GM18951 (cell line): ENCODE measurements around the gene ATAD1.
"Not testable (repeated sequence)": the region's sequence is repeated elsewhere in the genome, so short reads cannot be mapped to it uniquely, and the experiment has no call there.

ENCODE experiments used
- POLR2A ChIP-seq: IDR thresholded peaks from 4 replicates; pipeline ENCODE4 v1.6.1; 2011; ENCODE audit warnings: mild to moderate bottlenecking; ENCODE audit not compliant: insufficient read length, insufficient read depth; ENCODE audit errors: extremely low read depth
- in situ Hi-C: fragments of 300-500 bp; cut with MboI; formaldehyde crosslinking; loops from one replicate; pipeline ENCODE4 v1.12.0; 2022; ENCODE audit warnings: low sequenced_read_pairs, mixed read lengths, inconsistent platforms; ENCODE audit not compliant: unreplicated experiment

The ATAD1 gene

DNA sequence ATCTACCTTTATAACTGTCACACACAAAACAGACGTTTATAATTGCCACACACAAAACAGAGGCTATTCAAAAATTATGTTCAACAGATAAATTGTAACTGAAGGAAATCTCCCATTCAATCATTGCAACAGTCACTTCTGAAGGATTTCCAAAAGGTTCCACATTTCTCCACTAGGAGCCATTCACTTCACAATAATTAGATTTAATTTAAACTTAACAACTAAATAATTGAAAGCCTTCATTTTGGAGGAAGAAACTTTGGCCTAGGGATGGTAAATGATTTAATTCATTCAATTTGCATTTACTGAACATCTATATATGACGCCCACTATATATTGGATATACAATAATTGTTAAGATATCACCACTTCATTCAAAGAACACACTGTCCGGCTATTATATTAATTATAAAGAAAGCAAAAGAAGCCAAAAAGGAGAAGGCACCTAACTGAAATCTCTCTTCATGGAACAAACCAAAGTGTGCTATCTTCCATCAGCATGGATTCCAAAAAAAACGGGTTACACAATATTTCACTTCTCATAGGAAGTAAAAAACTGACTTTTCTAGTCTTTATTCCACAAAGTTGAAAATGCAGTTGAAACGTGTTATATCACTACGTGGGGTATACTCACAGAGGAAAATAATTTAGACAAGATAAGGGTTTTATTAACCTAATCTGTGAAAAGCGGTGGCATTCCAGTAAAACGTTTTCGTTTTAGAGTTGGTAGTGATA lies 1.7 kb downstream of the ATAD1 start:
- no peak for TF ChIP-seq POLR2A
- in situ Hi-C loops = no loop called here

DNA sequence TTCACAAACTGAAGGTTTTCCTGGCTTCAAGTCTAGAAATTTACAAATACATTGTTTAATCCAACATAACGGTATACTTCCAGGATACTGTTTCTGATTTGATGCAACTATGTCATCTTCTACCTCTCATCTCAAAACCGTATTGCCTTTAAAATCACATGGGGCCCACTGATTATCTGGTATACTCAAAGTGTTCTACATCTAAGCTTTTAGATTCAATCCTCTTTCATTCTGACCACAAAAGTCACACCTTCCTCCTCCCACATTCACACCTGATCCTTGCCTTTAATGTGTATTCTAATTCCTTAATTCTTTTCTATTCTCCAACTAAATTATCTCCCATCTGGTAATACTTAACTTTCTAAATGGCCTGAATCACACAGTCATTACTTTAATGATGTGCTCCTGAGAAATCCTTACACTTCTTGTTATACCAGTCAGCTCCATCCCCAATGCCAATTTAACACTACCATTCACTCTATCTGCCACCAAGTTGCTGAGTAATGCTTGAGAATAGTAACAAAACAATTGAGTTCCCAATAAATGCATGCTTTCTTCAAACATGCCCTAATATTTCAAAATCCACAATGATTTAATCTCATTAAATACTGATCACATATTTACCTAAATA lies 13.0 kb downstream of the ATAD1 start:
- in situ Hi-C loops = no loop called here
- no peak for TF ChIP-seq POLR2A

DNA sequence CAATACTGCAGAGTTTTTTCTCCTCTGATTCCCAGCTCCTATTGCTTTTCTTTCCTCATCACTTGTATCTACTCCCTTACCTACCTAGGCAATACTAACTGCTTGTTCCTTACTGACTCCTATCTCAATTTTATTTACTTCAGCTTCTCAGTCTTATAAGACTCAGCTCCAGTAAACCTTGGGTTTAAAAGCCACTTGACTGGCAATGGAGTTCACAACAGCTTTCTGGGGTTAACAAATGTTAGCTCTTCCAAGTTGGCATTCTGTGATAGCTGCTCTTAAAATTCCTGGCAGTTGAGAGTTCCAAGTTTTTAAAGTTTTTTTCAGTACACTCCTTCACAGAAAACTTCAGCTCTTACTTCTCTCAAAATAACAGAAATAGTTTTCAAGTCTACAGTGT lies 14.2 kb downstream of the ATAD1 start:
- in situ Hi-C loops = no loop called here
- no peak for TF ChIP-seq POLR2A

DNA sequence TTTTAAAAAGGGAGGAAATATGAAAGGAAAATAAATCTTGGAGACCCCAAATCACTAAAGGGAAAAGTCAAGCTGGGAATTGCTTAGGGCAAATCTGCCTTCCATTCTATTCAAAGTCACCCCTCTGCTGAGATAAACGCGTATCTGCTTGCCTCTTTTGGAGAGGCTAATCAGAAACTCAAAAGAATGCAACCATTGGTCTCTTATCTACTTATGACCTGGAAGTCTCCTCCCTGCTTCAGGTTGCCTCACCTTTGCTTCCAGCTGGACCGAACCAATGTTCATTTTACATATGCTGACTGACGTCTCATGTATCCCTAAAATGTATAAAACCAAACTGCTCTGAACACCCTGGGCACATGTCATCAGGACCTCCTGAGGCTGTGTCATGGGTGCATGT lies 14.7 kb downstream of the ATAD1 start:
- no peak for TF ChIP-seq POLR2A

DNA sequence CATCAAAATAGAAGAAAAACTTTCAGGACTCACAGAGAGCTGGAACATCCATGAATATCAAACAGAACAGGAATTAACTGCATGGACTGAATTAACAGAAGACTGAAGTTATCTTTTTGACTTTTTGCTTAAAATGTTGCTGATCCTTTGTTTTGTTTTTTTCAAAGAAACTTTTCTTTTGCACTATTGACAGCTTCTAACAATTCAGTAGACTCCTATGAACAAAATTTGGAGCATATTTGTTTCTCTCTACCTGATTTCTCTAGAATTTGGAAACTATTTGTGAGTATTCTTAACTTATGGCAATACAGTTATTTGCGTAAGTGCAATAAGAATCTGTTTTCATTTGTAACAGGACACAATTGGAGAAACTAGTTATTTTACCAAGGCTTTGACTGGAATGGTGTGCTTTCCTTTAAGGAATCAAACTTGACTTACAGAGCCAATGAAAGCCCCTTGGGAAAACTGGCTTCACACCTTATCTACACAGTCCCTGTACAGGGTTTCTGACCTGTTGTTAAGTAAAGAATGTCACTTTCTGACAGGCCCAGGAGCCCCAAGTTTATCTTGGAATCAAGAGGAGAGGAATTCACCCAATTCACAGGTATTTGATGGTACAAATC lies 16.1 kb downstream of the ATAD1 start:
- in situ Hi-C loops = not testable (repeated sequence)

More for the DNA sequence above, 14.7 kb downstream of the ATAD1 start:
- in situ Hi-C loops = no loop called here

DNA sequence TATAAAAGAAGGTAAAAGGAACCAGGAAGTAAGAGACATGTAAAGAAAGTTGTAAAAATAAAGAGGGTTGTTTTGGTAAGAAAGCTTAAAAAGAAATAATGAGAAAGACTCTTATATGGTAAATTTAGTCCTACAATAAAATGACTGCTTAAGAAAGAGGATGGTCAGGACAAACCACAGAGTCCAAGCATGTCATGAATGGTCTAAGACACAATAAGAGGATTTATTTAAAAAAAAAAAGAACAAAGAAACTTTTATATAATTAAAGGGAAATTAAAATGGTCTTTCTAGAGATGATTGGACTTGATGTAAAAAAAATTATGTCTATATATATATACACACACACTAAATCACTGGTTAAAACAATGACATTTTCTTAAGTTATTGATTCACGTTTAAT lies 18.2 kb downstream of the ATAD1 start:
- no peak for TF ChIP-seq POLR2A
- in situ Hi-C loops = no loop called here

DNA sequence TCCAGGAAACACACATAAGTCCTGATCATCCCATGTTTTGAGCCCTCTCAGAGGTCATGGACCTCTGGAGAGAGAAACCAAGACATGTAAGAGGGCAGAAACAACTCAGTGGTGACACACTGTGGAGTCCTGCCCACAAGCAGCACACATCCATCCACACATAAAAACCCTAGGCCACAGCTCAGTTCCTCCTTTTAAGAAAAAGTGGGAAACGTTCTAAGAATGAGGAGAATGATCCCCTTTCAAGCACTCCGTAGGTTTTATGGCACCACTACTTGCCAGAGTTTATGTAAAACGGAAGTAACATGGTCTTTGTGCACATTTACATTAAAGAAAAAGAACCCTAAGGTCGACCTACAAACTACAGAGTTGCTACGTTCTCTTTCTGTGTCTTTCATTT lies 19.9 kb downstream of the ATAD1 start:
- TF ChIP-seq POLR2A = no peak
- in situ Hi-C loops = no loop called here

DNA sequence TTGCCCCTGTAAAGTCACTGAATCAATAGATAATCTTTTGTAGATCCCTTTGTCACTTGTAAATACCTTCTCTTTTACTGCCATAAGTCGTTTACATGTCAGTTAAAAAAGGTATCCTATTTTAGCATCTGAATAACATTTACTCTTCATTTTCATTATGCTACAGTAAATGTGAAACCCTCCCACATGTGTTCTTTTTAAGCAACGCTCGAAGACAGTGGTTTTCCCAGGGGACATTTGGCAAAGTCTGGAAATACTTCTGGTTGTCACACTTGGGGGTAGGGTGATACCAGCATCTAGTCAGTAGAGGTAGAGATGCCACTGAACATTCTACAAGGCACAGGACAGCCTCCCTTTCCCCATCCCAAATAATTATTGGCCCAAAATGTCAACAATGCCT lies 23.7 kb downstream of the ATAD1 start:
- TF ChIP-seq POLR2A = no peak
- in situ Hi-C loops = no loop called here

DNA sequence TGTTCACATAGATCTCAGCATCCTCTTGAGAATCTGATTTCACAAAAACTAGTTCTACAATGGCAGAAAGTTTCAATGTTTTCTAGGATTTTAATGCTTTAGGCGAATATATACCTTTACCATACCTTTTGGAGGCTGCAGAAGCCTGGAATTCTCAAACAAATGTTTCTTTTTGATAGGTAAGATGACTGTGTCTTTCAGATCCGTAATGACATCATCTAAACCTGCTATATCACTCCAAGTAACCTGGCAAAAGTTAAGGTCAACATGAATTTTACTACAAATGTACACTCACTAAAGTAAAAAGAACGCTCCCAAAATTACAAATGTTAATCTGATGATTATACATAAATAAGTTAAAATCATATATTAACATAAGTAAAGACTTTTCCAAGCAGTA lies 27.8 kb downstream of the ATAD1 start:
- no peak for TF ChIP-seq POLR2A
- in situ Hi-C loops = no loop called here

DNA sequence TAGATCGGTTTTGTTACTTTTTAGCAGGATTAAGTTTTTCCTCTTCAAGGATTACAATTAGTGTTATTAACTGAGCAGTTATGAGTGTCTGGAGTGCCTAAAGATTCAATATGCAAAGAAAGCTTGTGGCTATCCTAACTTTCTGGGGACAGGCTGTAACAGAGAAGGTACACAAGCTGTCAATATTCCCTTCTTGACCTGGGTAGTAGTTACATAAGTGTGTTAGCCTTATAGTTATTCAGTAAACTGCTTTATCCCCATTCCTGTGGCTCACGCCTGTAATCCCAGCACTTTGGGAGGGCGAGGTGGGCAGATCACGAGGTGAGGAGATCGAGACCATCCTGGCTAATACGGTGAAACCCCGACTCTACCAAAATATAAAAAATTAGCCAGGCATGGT lies 31.6 kb downstream of the ATAD1 start:
- TF ChIP-seq POLR2A = no peak
- in situ Hi-C loops = no loop called here

DNA sequence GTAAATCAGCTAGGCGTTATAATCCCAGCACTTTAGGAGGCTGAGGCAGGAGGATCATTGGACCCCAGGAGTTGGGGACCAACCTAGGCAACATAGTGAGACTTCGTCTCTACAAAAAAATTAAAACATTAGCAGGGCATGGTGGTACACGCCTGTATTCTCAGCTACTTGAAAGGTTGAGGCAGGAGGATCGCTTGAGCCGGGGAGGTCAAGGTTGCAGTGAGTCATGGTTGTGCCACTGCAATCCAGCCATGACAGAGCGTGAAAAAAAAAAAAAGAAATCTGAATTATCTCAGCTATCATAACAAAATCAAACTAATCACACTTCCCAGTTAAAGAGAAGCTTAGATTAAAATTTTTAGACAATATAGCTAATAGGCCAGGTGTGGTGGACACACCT lies 35.3 kb downstream of the ATAD1 start:
- no peak for TF ChIP-seq POLR2A
- in situ Hi-C loops = no loop called here

DNA sequence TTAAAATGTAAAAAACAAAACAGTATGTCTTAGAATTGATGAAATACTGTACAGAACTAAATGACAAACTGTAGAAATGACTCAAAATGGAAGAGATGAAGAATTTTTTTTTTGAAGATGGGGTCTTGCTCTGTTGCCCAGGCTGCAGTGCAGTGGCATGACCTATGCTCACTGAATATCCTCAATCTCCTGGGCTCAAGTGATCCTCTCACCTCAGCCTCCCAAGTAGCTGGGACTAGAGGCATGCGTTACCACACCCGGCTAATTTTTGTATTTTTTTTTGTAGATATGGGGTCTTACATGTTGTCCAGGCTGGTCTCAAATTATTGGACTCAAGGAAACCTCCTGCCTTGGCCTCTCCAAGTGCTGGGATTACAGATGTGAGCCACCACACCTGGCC lies 36.5 kb downstream of the ATAD1 start:
- no peak for TF ChIP-seq POLR2A
- in situ Hi-C loops = no loop called here

DNA sequence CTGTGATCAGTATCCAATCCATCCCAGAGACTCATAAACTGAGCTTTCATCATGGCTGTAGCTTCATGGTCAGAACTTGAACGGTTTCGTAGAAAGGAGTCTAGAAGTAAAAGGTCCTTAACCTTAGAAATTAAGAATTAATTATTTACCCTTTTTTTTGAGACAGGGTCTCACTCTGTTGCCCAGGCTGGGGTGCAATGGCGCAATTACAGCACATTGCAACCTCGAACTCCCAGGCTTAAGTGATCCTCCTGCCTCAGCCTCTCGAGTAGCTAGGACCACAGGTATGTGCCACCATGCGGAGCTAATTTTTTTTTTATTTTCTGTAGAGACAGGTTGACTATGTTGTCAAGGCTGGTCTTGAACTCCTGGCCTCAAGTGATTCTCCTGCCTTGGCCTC lies 41.7 kb downstream of the ATAD1 start:
- in situ Hi-C loops = no loop called here
- no peak for TF ChIP-seq POLR2A

DNA sequence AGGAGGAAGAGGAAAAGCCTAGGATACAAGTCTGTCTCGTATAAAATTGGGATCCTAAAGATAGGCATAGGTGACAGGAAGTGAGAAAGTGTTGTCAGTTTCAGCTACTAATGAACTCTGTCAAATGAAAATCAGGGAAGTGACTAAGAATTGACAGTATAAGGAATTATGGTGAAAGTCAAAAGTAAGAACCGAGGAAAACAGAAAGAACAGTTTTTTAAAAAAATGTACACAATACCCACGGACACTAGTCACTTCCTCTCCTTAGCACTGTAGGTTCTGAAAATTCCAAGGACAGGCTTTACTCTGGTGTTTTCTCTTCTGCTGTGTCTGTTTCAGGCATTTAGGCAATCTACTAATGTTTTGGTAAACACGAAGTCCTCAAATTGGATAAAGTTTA lies 42.3 kb downstream of the ATAD1 start:
- in situ Hi-C loops = no loop called here
- no peak for TF ChIP-seq POLR2A

DNA sequence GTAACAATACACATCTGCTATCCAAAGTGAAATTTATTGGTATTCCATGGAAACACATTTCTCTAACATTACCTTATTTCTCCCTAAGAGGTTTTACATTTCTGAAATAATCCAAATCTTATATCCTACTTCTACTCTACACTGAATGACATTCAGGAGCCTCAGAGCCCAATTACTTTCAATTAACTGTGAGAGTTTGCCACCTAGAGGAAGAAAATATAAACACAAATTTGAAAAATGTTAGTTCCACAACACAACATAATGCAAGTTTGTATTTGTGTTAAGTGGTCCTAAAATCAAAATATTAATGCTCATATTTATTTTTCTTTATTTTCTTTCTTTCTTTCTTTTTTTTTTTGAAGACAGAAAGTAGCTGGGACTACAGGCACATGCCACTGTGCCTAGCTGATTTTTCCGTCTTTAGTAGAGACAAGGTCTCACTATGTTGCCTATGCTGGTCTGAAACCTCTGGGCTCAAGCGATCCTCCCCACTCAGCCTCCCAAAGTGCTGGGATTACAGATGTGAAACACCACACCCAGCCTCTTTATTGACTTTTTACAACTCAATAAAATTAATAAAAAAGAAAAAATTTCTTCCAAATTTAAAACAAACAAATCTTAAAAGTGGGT lies 46.0 kb downstream of the ATAD1 start:
- in situ Hi-C loops = no loop called here

More for the DNA sequence above, 46.0 kb downstream of the ATAD1 start:
- no peak for TF ChIP-seq POLR2A
